HG03558 (cell line): ENCODE measurements around the gene IL1RL1.

Experiments
- ATAC-seq: cut with Tn5 transposase; IDR thresholded peaks from one replicate; pipeline ENCODE4 v1.9.1; 2021; ENCODE audit warnings: moderate number of reproducible peaks; ENCODE audit not compliant: unreplicated experiment; ENCODE audit errors: extremely low read depth

Gene IL1RL1

GRCh38 chr2:102310964-102311640 lies at the start of gene IL1RL1:
Gene IL1RL1, plus strand, starts transcription at chr2:102311563. Its CDS starts 26,702 bp downstream, at chr2:102338265.
- ATAC-seq = no peak

- ATAC-seq = no peak
Observed at GRCh38 chr2:102262216-102263129, 48.9 kb upstream of the IL1RL1 start.

GRCh38 chr2:102264952-102265351 lies 46.4 kb upstream of the IL1RL1 start:
- no peak for ATAC-seq

GRCh38 chr2:102266204-102266603 lies 45.2 kb upstream of the IL1RL1 start:
- no peak for ATAC-seq

GRCh38 chr2:102267774-102268173 lies 43.6 kb upstream of the IL1RL1 start:
- ATAC-seq = no peak

GRCh38 chr2:102268510-102269199 lies 42.7 kb upstream of the IL1RL1 start:
- no peak for ATAC-seq

GRCh38 chr2:102269200-102269524 lies 42.2 kb upstream of the IL1RL1 start:
- ATAC-seq = no peak

GRCh38 chr2:102271844-102272243 lies 39.5 kb upstream of the IL1RL1 start:
- no peak for ATAC-seq

- ATAC-seq = no peak
Observed at GRCh38 chr2:102273619-102274211, 37.6 kb upstream of the IL1RL1 start.

GRCh38 chr2:102276549-102277201 lies 34.7 kb upstream of the IL1RL1 start:
- no peak for ATAC-seq

GRCh38 chr2:102277202-102277700 lies 34.1 kb upstream of the IL1RL1 start:
- no peak for ATAC-seq

- no peak for ATAC-seq
Observed at GRCh38 chr2:102278720-102279390, 32.5 kb upstream of the IL1RL1 start.

- ATAC-seq = no peak
Observed at GRCh38 chr2:102279391-102279735, 32.0 kb upstream of the IL1RL1 start.

GRCh38 chr2:102282678-102283091 lies 28.7 kb upstream of the IL1RL1 start:
- no peak for ATAC-seq

- no peak for ATAC-seq
Observed at GRCh38 chr2:102283996-102284395, 27.4 kb upstream of the IL1RL1 start.

GRCh38 chr2:102284611-102285010 lies 26.8 kb upstream of the IL1RL1 start:
- no peak for ATAC-seq

GRCh38 chr2:102285368-102285767 lies 26.0 kb upstream of the IL1RL1 start:
- no peak for ATAC-seq

- ATAC-seq = no peak
Observed at GRCh38 chr2:102286041-102286440, 25.3 kb upstream of the IL1RL1 start.

GRCh38 chr2:102289129-102289528 lies 22.2 kb upstream of the IL1RL1 start:
- ATAC-seq = no peak
